RWPE2 (cell line): ENCODE measurements around the gene SPRED2.

Source experiments
- ATAC-seq: fragments of 200-7000 bp; cut with Tn5 transposase; 3 replicates; pipeline ENCODE4 v1.9.1; 2021; ENCODE audit warnings: low read depth
- DNase-seq: peaks from one replicate; pipeline ENCODE4 v3.0.0-alpha.2; 2020; ENCODE audit warnings: low spot score
- H3K27ac ChIP-seq: fragments of 450-650 bp; 2 replicates; pipeline ENCODE4 v1.5.1; 2017; ENCODE audit warnings: mild to moderate bottlenecking; ENCODE audit not compliant: poor library complexity, severe bottlenecking
- H3K27me3 ChIP-seq: fragments of 250-450 bp; sonication (Bioruptor Pico); 2 replicates; pipeline ENCODE4 v1.5.1; 2021; ENCODE audit warnings: mild to moderate bottlenecking, moderate library complexity; ENCODE audit not compliant: insufficient read depth, poor library complexity, severe bottlenecking
- H3K36me3 ChIP-seq: fragments of 250-450 bp; sonication (Bioruptor Pico); 2 replicates; pipeline ENCODE4 v1.5.1; 2020; ENCODE audit warnings: low read depth, mild to moderate bottlenecking, moderate library complexity
- H3K4me1 ChIP-seq: fragments of 250-450 bp; sonication (Bioruptor Pico); 2 replicates; pipeline ENCODE4 v1.5.1; 2021; ENCODE audit warnings: mild to moderate bottlenecking, moderate library complexity; ENCODE audit not compliant: insufficient read depth, poor library complexity, severe bottlenecking
- H3K4me3 ChIP-seq: fragments of 250-450 bp; sonication (Bioruptor Pico); 2 replicates; pipeline ENCODE4 v1.5.1; 2021; ENCODE audit warnings: mild to moderate bottlenecking, moderate library complexity; ENCODE audit not compliant: severe bottlenecking
- H3K9me3 ChIP-seq: fragments of 250-450 bp; sonication (Bioruptor Pico); 2 replicates; pipeline ENCODE4 v1.5.1; 2021; ENCODE audit warnings: mild to moderate bottlenecking, moderate library complexity; ENCODE audit not compliant: severe bottlenecking
- CTCF ChIP-seq: fragments of 450-650 bp; IDR thresholded peaks from one replicate; pipeline ENCODE4 v1.5.1; 2017; ENCODE audit warnings: mild to moderate bottlenecking, moderate library complexity; ENCODE audit not compliant: poor library complexity, severe bottlenecking

The SPRED2 gene

DNA sequence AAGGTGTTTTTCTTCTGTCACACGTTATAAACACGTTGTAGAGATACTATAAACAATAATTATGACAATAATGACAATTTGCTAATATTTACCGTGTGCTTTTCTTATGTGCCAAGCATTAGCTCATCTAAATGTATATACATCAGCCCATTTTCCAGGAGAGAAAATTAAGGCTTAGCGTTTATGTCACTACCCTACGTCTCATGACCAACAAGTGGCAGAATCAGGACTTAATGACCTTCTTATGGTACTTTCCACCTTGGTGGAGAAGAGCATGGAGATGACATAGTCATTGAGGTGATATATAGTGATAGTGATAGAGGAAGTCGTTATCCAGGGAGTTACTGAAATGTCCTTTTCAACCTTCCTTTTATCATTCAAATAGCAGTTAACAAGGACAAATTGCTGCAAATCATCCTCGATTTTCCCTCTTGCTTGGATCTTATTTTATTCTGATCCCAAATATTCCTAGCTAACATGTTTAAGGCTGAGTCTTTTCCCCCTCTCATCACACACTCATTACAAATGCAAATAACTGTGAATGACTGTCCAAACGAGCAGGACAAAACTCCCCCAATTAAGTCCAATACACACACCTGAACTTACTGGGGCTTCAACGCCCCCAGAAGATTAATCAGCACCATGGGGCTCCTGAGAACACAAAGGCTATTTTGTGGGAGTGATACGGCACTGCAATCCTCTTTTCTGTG is 27.3 kb downstream of the SPRED2 start:
- DNase-seq: no peak
- Histone ChIP-seq H3K4me1 (peaks cover 3% of the 10 kb centered on the region), H3K9me3 (no peaks in the 10 kb centered on the region), H3K36me3 (0 out of 2 replicates have a peak, but pooled peaks cover 4% of the 10 kb centered on the region), H3K4me3 (no peak overlapping the region), H3K27me3 (no peaks in the 10 kb centered on the region), H3K27ac (no peak overlapping the region)
- TF ChIP-seq CTCF: no peak
- ATAC-seq: no peak

DNA sequence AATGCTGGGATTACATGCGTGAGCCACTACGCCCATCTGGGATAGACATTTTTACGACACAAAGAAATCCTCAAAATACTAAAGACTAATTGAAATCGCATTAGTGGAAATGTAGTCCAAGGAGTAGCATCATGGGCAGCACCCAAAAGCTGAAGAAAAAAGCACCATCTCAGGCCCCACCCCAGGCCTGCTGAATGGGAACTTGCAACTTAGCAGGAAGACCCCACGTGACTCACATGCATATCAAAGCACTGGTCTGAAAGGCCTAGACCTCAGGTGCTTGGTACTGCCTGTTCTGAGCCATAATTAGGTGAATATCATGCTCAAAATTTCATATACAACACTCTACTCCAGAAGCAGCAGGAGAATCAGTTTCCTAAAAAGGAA is 28.9 kb downstream of the SPRED2 start:
- DNase-seq (no peak), ATAC-seq (no peak)
- no peaks in the 10 kb centered on the region for H3K36me3 ChIP-seq
- peaks cover 3% of the 10 kb centered on the region for H3K4me1 ChIP-seq
- no peak overlapping the region for H3K27ac ChIP-seq
- no peak for TF ChIP-seq CTCF
- H3K4me3 ChIP-seq: no peak overlapping the region
- H3K9me3 ChIP-seq: no peaks in the 10 kb centered on the region
- no peaks in the 10 kb centered on the region for H3K27me3 ChIP-seq

- TF ChIP-seq CTCF: no peak
- Histone ChIP-seq H3K4me1 (peaks cover 3% of the 10 kb centered on the region), H3K27ac (no peak overlapping the region), H3K27me3 (no peaks in the 10 kb centered on the region), H3K36me3 (no peaks in the 10 kb centered on the region), H3K9me3 (no peaks in the 10 kb centered on the region), H3K4me3 (no peak overlapping the region)
- DNase-seq (no peak), ATAC-seq (no peak)
These were observed 29.4 kb downstream of the SPRED2 start for GRCh38 chr2:65402780-65403528.

- H3K9me3 ChIP-seq: no peaks in the 10 kb centered on the region
- no peak for TF ChIP-seq CTCF
- H3K27ac ChIP-seq: no peak overlapping the region
- peaks cover 6% of the 10 kb centered on the region for H3K4me1 ChIP-seq
- ATAC-seq (no peak), DNase-seq (no peak)
- no peaks in the 10 kb centered on the region for H3K36me3 ChIP-seq
- no peaks in the 10 kb centered on the region for H3K27me3 ChIP-seq
- H3K4me3 ChIP-seq: no peak overlapping the region
These were observed 30.1 kb downstream of the SPRED2 start for GRCh38 chr2:65402323-65402722.

- H3K27ac ChIP-seq: no peak overlapping the region
- ATAC-seq: no peak
- TF ChIP-seq CTCF: no peak
These were observed 35.3 kb downstream of the SPRED2 start for GRCh38 chr2:65397122-65397521.

More at GRCh38 chr2:65397122-65397521, 35.3 kb downstream of the SPRED2 start:
- Histone ChIP-seq H3K9me3 (no peaks in the 10 kb centered on the region), H3K36me3 (no peaks in the 10 kb centered on the region), H3K4me3 (no peak overlapping the region), H3K27me3 (no peaks in the 10 kb centered on the region), H3K4me1 (peaks cover 30% of the 10 kb centered on the region)
- no peak for DNase-seq
